Measurements from ENCODE around the gene CRACDL.

The CRACDL gene

DNA sequence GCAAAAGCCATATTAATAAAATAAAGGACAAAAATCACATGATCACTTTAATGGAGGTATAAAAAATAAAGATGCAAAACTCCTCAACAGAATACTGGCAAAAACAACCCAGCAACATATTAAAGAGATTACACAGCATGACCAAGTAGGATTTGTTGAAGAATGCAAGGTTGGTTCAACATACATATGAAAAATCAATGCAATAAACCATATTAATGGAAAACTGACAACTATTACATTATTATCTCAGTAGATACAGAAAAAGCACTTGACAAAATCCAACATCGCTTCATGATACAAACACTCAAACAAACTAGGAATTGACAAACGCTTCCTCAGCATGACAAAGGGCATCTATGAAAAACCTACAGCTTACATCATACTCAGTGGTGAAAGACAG is 76.7 kb downstream of the CRACDL start:
- DNase-seq (ENCODE audit: low read depth), result no peak

DNA sequence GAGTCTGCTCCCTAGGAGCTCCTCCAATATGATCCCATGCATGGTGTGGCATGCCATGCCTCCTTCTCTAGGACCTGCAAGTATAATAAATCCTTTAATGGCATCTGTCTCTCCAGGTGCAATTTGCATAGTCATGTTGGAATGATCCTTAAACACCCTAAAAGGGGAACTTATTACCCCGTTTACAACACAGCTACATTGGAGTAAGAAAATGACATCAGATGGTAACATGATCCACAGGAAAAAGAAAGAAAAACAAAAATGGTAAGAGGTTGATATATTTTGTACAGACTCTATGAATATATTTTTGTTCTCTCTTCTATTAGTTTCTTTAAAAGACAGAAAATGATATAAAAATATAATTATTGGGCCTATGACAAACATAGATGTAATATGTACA is 79.0 kb downstream of the CRACDL start:
- no peak for DNase-seq (ENCODE audit: low read depth)

GRCh38 chr2:98854682-98855081 is 81.3 kb downstream of the CRACDL start:
- no peak for DNase-seq (ENCODE audit: low read depth)

DNA sequence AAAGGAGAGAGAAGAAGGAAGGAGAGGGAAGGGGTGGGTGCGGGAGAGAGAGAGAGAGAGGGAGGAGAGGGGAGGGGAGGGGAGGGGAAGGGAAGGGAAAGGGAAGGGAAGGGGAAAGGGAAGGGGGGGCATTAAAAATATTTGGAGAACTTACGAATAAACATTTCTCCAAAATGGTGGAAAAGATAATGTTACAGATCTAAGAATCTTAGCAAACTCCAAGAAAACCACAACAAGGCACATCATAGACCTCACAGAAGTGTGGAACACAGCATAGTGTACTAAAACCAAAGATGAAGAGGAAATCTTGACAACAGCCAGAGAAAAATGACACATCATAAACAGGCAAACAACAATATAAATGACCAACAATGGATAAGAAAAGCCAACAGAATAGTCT is 83.1 kb downstream of the CRACDL start:
- DNase-seq (ENCODE audit: low read depth), result no peak

GRCh38 chr2:98850074-98850473 is 86.0 kb downstream of the CRACDL start:
- DNase-seq (ENCODE audit: low read depth), result no peak

DNA sequence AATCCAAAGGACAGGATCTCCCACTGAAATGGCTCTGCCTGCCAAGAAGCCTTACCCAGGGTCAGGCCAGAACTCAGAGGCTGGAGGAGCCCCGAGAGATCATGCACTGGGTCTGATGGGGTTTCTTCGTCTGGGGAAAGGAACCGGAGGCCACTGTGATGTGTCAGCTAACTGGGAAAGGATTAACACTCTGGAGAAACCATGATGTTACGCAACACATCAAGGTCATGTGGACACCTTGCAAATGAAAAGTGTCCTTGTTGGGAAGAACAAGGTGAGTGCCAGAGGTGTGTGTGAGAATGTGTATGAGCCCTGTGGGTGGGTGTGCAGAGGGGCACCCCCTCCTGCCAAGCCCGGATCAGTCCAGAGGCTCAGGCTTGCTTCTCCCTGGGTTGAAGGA is 86.9 kb downstream of the CRACDL start:
- no peak for DNase-seq (ENCODE audit: low read depth)

DNA sequence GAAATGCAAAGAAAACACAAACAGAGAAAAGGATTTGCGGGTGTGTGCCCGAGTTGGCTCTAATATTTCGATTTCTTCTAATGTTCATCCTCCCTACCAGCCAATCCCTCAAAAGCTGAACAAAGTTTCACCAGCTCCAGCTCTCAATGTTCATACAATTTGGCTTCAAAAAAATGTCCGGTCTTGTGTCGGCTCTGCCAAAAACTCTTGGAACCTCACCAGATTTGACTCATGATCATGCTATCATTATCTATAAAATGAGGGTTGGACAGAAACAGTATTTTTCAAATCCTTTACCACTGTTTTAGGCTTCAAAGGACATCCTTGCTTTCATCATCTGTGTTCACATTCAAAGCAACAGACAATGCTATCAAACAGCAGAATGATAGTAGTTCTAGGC is 88.2 kb downstream of the CRACDL start:
- DNase-seq (ENCODE audit: low read depth), result no peak

GRCh38 chr2:98846041-98846440 is 90.0 kb downstream of the CRACDL start:
- no peak for DNase-seq (ENCODE audit: low read depth)

DNA sequence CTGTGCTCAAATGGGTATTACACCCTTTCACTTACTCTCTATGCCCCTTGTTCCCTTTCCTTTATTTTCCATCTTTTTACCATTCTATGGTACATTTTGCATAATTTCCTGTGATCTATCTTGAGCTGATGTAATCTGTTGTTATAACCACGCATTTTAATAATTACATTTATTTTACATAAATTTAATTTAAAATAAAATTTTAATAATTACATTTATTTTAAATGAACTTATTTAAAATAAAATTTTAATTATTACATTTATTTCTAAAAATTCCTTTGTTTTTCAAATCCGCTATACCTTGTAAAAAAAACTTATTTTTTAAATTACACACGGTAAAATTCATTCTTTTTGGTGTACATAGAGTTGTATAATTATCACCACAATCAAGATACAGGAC is 93.9 kb downstream of the CRACDL start:
- no peak for DNase-seq (ENCODE audit: low read depth)

DNA sequence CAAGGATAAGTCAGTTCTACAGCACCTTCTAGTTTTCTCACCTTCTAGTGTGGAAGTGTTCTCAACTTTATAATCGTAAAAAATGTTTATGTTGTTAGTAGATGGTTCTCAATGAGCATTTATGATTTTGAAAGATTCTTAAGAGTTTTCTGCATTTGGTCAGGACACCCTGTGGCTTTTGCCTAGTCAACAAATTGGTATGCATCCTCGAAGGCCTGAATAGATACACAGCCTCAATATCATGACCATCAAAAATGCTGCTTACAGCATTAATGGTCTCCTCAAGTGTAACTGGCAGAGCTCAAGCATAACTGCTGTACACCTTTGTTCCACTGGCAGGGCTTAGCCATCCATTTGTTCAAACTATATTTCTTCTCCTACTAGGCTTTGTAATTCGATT is 96.7 kb downstream of the CRACDL start:
- no peak for DNase-seq (ENCODE audit: low read depth)

DNA sequence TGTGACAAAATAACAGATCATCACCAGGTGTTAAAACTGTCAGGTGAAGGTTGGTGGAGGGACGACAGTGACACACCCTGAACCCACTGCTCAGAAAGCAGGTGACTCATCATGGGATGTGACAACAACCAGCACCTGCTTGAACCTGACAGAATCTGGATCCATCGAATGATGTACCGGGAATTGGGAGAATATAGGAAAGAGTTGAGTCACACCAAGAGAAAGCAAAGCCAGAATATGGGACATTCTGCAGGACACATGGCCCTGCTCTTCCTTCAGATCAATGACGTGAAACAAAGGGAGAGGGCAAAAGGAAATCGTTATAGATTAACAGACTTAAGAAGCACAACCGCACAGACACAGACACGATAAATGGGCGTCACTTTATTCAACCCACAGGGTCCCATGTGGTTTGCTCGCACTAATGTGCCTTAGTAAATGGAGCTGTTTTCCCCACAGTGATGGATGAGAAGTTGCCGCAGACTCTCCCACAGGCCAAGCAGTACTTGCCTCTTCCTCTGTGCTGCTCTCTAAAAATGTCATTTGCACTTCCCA is 100.1 kb downstream of the CRACDL start:
- peak; percentile 53 for DNase-seq (ENCODE audit: low read depth)

DNA sequence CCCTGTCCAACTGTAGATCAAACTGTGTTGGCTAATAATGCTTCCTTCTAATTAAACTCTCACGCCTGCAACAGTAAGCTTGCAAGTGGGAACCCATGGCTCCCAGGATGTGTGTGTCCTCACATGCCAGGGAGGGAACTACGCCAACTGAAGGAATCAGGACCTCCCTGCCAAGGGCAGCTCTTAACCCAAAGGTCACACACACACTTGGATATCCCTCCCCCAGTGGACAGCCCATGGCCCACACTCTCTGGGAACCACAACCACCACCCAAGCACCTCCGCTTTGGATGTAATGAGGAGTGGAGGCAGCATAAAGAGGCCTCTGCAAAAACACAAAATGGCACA is 102.1 kb downstream of the CRACDL start:
- DNase-seq (ENCODE audit: low read depth), result no peak

- DNase-seq (ENCODE audit: low read depth), result no peak
Measured at GRCh38 chr2:98833172-98833916, 102.7 kb downstream of the CRACDL start.

DNA sequence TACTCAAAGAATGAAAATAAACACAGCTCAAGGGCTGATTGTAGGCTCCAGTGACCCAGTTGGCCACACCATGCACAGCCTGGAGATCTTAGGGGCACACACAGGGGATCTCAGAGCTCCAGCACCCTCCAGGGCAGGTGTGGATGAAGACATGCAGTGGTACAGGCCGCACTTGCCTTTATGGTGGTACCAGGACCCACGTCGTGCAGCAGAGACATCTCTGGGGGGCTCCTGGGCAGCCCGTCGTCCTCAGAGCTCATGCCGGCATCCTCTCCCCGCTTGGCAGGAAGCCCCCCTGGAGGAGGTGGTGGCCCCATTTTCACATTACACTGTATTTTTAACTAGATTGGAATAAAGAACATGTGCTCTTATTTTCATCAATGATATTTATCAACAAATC is 103.9 kb downstream of the CRACDL start:
- no peak for DNase-seq (ENCODE audit: low read depth)

DNA sequence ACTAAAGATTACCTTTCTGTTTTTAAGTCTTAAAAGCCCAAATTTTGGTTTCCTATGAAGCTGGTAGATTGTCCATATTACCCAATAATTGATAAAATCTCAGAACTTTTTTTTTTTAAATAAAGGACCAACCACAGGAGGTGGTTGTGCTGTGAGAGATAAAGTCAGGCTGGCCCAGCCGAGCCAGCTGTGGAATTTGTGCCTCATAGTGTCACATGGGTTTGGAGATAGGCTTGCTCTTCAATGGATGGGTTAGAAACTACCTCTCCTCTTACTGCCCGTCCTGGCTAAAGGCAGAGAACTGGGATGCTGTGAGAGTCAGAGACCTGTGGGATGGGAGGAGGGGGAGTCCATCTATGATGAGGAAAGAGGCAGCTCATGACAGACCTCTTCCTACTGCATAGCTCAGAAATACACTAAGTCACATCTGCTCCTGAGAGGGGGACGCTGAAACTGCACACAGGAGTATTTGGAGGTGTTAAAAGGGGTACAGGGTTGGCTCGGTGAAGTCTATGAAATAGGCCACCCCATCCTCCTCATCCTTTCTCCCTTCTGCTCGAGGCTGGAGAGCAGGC is 105.4 kb downstream of the CRACDL start:
- no peak for DNase-seq (ENCODE audit: low read depth)

DNA sequence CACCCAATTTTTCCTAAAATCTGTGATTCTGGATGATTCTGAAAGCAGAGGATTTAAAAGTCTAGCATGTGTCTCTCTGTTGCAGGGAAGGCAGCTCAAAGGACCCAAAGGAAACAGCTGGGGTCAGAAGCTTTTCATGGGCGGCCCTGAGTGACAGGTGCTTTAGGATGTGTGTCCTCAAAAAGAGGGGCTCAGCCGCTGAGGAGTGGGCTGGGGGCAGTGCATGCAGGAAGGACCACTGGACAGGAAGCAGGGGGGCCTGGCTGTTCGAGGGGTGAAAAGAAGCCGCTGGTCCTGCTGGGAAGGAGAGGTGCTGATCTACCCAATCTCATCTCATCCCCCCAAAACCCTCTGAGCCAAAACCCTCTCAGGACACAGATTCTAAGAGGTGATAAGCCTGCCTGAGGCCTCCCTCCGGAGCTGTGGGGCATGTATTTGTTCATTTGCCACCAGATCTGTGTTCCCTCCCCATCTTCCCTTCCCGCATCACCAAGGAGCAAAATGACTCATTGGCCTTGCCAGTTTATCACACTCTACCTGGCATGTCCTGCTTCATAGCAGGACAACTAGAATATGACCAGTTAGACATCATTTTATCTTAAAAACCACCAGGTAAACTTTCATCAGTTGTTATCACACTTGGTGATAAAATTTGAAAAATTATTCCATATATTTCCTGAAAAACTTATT is 106.3 kb downstream of the CRACDL start:
- DNase-seq (ENCODE audit: low read depth), result no peak

DNA sequence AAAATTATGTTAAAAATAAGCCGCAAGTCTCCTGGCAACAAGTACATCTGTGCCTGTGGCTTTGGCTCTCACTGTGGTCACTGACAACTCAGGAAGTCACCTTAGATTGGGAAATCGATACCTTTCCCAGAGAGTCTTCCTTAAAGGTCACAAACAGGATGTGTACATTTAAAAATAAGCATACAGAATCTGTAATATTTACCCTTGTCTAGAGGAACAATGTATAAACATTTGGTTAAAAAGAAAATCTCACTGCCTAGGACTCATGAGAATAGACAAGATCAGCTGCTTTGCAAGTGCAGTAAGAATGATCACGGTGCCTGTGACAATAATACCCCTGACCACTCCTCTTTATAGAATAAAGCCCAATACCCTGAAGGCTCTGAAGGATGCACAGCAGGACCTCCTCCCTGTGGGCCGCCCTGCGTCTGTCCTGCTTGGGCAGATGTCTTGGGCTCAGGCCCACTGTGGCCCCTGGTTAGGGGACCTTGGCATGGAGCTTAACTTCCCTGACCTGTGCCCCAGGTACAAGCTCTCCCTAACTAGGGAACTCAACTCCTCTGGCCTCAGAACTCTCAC is 107.1 kb downstream of the CRACDL start:
- DNase-seq (ENCODE audit: low read depth), result no peak

- no peak for DNase-seq (ENCODE audit: low read depth)
Measured at GRCh38 chr2:98828369-98828744, 107.7 kb downstream of the CRACDL start.

GRCh38 chr2:98827625-98828368 is 108.2 kb downstream of the CRACDL start:
- no peak for DNase-seq (ENCODE audit: low read depth)

DNA sequence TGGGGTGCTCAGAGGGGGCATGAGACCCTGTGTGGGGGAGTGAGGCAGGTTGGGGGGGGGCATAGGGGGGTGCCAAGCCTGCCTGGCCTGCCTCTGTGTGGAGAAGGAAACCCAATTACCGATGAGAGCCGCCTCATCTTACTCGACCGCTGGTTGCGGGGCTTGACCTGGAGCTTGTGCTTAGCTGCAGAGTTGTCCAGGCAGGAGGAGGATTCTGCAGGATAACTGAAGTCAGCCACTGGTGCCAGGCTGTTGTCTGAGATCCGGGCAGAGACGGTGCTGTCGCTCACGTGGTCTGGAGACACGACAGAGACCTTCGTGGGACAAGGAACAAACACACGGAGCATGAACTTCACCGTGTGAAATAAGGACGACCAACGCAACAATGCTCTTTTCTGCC is 109.2 kb downstream of the CRACDL start:
- no peak for DNase-seq (ENCODE audit: low read depth)

GRCh38 chr2:98825858-98826257 is 110.2 kb downstream of the CRACDL start:
- DNase-seq (ENCODE audit: low read depth), result no peak

GRCh38 chr2:98825404-98825803 is 110.6 kb downstream of the CRACDL start:
- no peak for DNase-seq (ENCODE audit: low read depth)

Measured in T-helper 22 cell (primary cell).